Right hindlimb (tissue), 1 donor: ENCODE measurements around the gene CORO2B.

Experiments used
- DNase-seq: peaks from one replicate; pipeline ENCODE4 v3.0.0-alpha.2; 2018

Gene CORO2B

DNA sequence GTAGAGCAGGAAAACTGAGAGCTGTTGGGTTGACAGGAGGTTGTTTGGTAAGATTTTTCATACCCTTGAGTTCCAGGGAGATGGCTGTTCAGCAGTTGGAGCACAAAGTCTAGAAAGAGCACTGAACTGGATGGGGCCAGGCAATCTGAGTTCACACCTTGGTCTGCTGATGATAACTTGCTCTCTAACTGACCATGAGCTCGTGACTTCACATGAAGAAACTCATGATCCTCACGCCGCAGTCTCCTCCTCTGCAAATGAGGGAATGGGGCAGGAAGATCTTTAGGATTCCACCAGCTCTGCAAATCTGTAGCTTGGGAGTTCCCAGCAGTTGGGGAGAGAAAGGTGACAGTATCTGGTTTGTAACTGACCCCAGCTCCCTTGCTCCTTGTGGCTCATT lies 33.7 kb downstream of the CORO2B start:
- DNase-seq, result no peak

DNA sequence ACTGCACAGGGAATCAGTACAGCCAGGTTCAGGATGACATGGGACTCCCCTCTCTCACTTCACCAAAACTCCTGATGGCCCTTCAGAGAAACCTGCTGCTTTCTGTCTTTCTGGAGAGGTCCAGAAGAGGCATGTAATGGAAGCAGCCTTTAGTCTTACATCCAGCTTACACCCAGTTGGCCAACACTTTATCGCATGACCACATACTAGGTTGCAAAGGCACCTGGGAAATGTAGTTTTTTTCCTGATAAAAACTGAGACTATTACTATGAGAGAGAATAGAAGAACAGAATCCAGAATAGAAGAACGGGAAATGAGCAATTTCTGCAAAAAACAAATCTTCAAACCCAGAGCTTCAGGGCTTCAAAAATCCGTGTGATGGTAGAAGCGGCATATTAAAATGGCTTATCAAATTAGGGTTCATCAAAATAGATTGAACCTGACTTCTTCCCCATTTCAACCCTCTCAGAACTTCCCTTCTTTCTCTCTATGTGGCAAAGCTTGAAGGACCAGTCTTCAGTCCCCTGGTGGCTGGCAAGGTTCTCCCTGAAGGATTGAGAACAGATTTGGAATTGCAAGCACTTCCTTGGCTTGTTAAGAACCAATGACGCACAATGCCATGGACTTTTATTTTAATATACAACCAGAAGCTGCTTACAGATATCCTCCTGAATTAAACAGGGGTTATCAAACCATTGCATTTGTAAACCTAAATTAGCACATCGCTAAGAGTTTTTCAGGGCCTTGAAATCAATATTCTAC lies 34.4 kb downstream of the CORO2B start:
- DNase-seq, result no peak

- peak; percentile 63 for DNase-seq
Observed at GRCh38 chr15:68614286-68615035, 35.7 kb downstream of the CORO2B start.

- no peak for DNase-seq
Observed at GRCh38 chr15:68615301-68615700, 36.5 kb downstream of the CORO2B start.

DNA sequence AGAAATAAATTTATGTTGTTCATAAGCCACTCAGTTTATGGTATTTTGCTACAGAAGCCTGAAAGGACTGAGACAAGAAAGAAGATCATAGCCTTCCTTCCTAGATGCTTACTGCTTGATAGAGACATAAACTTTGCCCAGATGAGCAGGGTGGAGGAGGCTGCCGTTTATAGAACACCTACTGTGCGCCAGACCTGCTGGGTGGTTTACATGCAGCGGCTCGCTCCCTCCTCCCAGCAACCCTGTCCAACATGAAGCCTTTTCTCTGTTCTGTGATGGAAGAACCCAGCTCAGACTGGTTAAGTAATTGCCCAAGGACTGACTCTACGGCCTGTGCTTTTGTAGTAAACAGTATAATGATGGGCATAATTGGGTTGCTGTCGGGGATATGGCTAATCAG lies 37.0 kb downstream of the CORO2B start:
- no peak for DNase-seq

GRCh38 chr15:68616397-68616796 lies 37.6 kb downstream of the CORO2B start:
- no peak for DNase-seq

DNA sequence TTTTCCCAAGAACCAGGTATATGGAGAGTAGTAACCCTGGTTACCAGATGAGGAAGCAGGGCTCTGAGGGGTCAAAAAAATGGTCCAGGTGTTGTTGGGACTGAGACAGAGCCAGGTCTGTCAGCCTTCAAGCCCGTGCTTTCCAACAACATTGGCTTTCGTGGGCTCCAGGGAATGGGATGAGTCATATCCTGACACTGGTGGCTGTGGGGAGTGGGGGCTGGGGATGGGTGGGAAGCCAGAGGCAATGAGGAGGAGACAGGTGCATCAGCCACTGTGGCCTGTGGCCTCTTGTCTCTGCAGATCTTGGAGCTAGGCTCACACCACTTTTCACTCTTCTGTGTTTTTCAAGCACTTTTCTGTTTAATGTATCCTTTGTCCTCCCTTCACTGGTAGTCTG lies 38.2 kb downstream of the CORO2B start:
- no peak for DNase-seq

DNA sequence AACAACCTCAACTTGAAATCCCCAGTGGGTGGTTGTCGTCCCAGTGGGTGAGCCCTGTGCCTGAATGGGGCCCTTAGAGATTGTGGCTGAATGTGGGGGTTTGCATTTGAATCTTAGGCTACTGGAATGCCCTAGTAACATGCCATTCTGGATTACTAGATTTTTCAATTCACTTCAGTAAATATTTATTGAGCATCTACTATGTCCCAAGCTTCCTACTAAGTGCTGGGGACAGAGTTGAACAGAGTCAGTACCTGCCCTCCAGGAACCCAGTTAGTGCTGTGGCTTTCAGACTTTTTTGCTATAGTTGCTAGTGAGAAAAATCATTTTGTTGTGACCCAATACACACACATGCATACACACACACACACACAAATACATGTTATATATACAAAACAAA lies 39.0 kb downstream of the CORO2B start:
- DNase-seq, result no peak

GRCh38 chr15:68618394-68618793 lies 39.6 kb downstream of the CORO2B start:
- DNase-seq, result no peak

DNA sequence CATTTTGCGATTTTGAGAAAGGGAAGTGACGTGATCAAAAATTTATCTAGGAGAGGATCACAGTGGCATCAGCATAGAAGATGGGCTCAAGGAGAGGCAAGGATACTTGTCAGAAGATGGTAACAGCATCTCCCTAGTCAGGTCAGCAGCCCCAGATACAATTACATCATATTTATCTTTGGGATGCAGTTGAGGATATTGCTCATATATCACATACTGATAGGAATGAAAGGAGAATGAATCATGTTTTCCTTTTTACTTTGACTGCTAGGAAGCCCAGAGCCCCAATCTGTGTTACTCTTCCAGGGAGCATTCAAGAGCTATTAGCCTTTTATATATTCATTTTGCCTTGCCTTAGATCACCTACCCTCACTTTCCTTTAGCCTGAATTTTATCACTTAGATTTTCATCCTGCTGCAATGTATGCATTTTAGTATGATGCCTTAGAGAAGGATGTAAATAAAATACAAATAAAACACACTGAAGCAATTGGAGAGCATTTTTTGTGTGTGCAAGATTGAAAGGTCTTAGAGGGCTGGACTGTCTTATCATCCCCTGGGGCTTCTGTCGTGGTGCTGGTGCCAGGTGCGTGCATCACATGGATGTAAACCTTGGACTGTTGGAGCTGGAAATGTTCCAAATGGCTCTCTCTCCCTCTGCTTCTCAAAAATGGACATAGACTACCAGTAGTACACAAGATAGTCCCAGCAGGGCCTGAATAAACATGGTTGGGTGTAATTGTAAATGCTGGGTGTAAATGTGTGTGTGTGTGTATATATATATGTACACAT lies 40.3 kb downstream of the CORO2B start:
- no peak for DNase-seq

- DNase-seq, result peak; percentile 86
Observed at GRCh38 chr15:68620721-68621527, 42.1 kb downstream of the CORO2B start.

- no peak for DNase-seq
Observed at GRCh38 chr15:68621535-68621934, 42.7 kb downstream of the CORO2B start.

DNA sequence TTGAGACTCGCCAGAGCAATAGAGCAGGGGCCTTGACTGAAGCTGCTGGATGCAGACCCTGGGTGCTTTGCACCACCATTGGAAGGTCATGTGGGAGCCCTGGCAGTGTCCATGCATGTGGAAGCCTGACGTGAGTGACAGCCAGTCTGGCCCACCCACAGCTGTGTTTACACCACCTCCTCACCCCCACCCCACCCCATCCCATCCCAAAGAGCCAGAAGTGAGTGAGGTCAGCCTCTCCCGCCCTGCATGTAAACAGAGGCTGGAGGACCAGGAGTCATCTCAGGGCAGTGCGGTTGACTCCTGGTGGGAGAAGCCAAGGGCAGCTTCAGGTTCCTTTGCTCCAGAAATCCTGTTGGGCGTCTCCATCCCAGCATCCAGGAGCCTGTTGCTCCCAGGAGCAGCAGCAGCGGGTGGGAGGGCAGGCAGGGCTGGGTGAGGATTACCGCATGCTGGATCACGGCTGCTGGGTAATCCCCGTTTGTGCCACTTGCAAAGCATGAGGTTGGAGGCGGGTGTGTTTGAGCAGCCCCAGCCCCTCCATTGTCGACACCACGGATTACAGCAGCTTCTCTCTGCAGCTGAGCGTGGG lies 44.6 kb downstream of the CORO2B start:
- no peak for DNase-seq

- DNase-seq, result no peak
Observed at GRCh38 chr15:68625853-68626252, 47.1 kb downstream of the CORO2B start.

DNA sequence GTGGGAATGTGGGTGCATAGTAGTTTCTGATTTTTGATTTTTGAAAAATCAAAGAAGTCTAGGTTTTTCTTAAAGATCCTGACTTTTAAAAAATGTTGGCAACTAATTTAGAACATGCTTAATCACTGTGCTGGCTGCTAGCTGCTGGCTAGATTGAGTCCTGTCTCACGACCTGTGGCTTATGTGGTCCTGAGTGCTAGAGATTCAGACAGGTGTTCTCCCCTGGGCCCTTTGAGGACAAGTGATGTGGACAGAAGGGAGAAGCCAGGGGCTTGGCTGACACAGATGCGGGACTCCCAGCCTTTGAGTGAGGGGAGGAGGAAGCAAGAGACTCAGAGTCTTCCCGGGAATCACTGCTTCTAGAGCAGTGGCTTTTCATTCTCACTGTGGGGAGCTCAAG lies 47.5 kb downstream of the CORO2B start:
- no peak for DNase-seq

- DNase-seq, result no peak
Observed at GRCh38 chr15:68626739-68627138, 47.9 kb downstream of the CORO2B start.

- DNase-seq, result no peak
Observed at GRCh38 chr15:68627476-68627875, 48.7 kb downstream of the CORO2B start.

- DNase-seq, result no peak
Observed at GRCh38 chr15:68627995-68628394, 49.2 kb downstream of the CORO2B start.

DNA sequence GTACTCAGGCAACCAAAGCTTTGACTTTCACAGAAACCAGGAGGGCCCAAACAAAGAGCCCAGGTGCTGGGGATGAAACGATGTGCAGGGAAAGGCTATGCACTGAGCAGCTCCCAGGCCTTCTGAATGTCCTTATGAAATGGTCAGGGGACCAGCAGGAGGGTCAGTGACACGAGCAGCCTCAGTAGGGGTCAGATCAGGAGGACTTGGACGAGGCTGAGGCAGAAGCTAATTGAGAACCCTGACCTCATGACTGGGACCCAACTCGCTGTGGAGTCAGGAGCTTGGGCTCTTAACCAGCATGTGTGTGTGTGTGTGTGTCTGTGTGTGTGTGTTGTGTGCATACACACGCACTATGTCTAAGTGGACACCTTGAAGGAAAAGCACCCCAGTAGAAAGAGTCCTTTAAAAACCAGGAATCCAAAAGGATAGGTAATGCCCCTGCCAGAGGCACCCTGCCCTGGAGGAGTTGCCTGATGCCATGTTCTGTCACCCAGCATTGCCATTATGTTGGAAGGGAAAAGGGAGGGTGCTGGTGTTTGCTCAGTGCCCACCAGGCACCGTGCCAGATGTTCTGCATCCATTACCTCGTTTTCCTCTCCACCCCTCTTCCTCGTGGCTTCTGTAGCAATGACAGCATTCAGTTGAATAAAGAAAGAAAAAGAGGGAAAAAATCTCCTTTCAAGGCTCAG lies 50.9 kb downstream of the CORO2B start:
- DNase-seq, result no peak

DNA sequence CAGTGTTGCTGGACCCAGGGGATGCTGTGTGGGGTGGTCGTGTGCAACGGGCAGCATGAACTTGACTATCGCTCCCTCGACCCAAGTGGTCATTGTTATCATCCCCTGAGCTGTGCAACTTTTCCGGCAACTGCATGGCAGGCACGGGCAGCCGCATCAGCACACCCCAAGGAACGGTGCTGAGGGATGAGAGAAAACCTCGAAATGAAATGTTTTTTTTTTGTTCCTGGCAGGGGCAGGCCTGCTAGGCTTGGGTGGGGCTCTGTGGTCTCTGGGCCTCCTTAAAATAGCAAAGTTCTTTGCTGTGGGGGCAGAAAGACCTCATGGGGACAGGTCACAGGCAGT lies 51.4 kb downstream of the CORO2B start:
- DNase-seq, result no peak

DNA sequence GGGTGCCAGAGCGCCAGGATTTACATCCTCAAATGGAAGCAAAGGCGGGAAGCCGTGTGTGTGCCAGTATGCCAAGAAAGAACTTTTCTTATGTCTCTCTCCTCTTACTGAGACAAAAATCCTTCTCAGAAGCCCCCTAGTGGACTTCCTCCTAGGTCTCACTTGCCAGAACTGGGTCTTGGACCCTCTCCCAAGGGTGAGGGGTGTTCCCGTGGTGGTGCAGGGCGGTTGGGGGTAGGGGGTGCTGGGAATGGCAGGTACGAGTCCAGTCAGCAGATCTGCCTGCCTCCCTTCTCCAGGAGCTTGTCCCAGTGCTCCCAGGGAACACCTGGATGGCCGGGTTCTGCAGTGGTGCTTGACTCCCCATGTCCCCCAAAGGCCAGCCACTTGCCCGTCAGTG lies 52.0 kb downstream of the CORO2B start:
- no peak for DNase-seq

GRCh38 chr15:68631601-68632051 lies 52.8 kb downstream of the CORO2B start:
- no peak for DNase-seq
